ENCODE results near the gene ADAM8.

- TF ChIP-seq CTCF (IDR thresholded peaks at IDR 0.05): no peak
- TF ChIP-seq POLR2AphosphoS5 (IDR thresholded peaks at IDR 0.05; ENCODE audit: low read depth, low read length): no peak
- TF ChIP-seq REST (IDR thresholded peaks at IDR 0.05; ENCODE audit: insufficient read depth in 1 of 2, low read depth in 2 of 2, low read length in 1 of 2): no peak
- no peak for TF ChIP-seq TCF7L2 (IDR thresholded peaks at IDR 0.05; ENCODE audit: low read depth, low read length)
- no peak for TF ChIP-seq SIN3A (IDR thresholded peaks at IDR 0.05; ENCODE audit: borderline replicate concordance, insufficient read depth, low read depth, low read length)
Measured at GRCh38 chr10:133299224-133299623, 22.6 kb upstream of the ADAM8 start.
